SU-DHL-6 (cell line): ENCODE measurements around the gene MME.
A peak's percentile ranks its signal among the peaks of the same experiment; 100 is the strongest.
"Not testable (repeated sequence)": the region's sequence is repeated elsewhere in the genome, so short reads cannot be mapped to it uniquely, and the experiment has no call there.

Experiments used
- H2AFZ ChIP-seq: fragments of 200-600 bp; sonication (generic); 2 replicates; pipeline ENCODE4 v1.6.1; 2014; ENCODE audit warnings: low read depth, mild to moderate bottlenecking, moderate library complexity, mixed read lengths, antibody characterized with exemption, low read length; ENCODE audit not compliant: severe bottlenecking
- H3F3A ChIP-seq: fragments of 200-600 bp; shearing (Covaris generic); 2 replicates; pipeline ENCODE4 v1.6.0; 2016; ENCODE audit warnings: antibody characterized with exemption, mild to moderate bottlenecking; ENCODE audit not compliant: insufficient read depth
- H3K27ac ChIP-seq: fragments of 200-600 bp; sonication (generic); 2 replicates; pipeline ENCODE4 v1.5.1; 2016; ENCODE audit warnings: low read depth, mild to moderate bottlenecking, low read length, moderate library complexity, mixed read lengths
- H3K27me3 ChIP-seq: fragments of 200-600 bp; sonication (generic), shearing (Covaris generic); 2 replicates; pipeline ENCODE4 v1.6.0; 2014; ENCODE audit warnings: mild to moderate bottlenecking, low read length
- H3K36me3 ChIP-seq: fragments of 200-600 bp; sonication (generic); 2 replicates; pipeline ENCODE4 v1.6.1; 2014; ENCODE audit warnings: mild to moderate bottlenecking, low read length, mixed read lengths
- H3K4me2 ChIP-seq: fragments of 300-600, 200-600 bp; shearing (Covaris generic), sonication (generic); 2 replicates; pipeline ENCODE4 v1.6.0; 2014; ENCODE audit warnings: low read length, low read depth, mild to moderate bottlenecking; ENCODE audit not compliant: poor library complexity, severe bottlenecking
- H3K4me3 ChIP-seq: fragments of 200-600 bp; sonication (generic); 2 replicates; pipeline ENCODE4 v1.5.1; 2014; ENCODE audit warnings: antibody characterized with exemption, low read length, mild to moderate bottlenecking, mixed read lengths; ENCODE audit not compliant: insufficient read depth, poor library complexity, severe bottlenecking
- H3K79me2 ChIP-seq: fragments of 200-600 bp; sonication (generic); 2 replicates; pipeline ENCODE4 v1.6.1; 2014; ENCODE audit warnings: mild to moderate bottlenecking, low read length, moderate library complexity; ENCODE audit not compliant: insufficient read depth
- H3K9ac ChIP-seq: fragments of 200-600 bp; sonication (generic); 2 replicates; pipeline ENCODE4 v1.7.0; 2014; ENCODE audit warnings: mild to moderate bottlenecking, low read length
- H3K9me2 ChIP-seq: fragments of 200-600 bp; sonication (generic); replicated peaks from 2 replicates; pipeline ENCODE4 v1.6.1; 2014; ENCODE audit warnings: low read length; ENCODE audit not compliant: insufficient read depth
- H3K9me3 ChIP-seq: fragments of 200-600 bp; sonication (generic); 2 replicates; pipeline ENCODE4 v1.6.1; 2014; ENCODE audit warnings: low read length, mixed read lengths; ENCODE audit not compliant: insufficient read depth
- H4K20me1 ChIP-seq: fragments of 200-600 bp; sonication (generic); 2 replicates; pipeline ENCODE4 v1.6.1; 2014; ENCODE audit warnings: low read depth, mild to moderate bottlenecking, antibody characterized with exemption, low read length, moderate library complexity, mixed read lengths
- EZH2phosphoT487 ChIP-seq: fragments of 200-600 bp; sonication (generic), shearing (Covaris generic); conservative IDR thresholded peaks from 2 replicates; pipeline ENCODE4 v1.6.1; 2018; ENCODE audit warnings: mild to moderate bottlenecking, antibody characterized with exemption, low read length, moderate library complexity, mixed read lengths
- TF ChIP-seq, protein P1 (sequence below): fragments of 200-600 bp; sonication (generic); IDR thresholded peaks from one replicate; pipeline ENCODE4 v1.5.1; 2017; ENCODE audit warnings: antibody characterized with exemption, mild to moderate bottlenecking, low read length, moderate library complexity; ENCODE audit not compliant: insufficient read depth, poor library complexity, severe bottlenecking

Gene MME

DNA sequence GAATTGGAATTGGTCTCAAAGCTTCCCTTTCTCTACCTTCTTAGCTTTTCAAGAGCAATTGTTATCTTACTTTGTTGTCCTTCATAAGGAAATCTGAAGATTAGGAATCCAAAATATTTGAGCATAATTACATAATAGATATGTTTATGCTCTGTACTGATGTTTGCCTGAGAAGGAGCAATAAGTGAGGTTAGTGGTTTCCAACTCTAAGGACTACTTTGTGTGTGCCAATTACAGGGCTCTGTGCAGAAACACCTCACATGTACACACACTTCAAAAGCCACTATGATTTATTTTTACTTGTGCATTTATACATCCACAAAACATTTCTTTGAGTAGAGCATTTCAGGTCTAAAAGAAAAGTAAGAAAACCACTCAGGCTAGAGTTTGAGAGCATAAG, 49.9 kb downstream of the MME start:
- Histone ChIP-seq H3K9me3 (no peaks in the 10 kb centered on the region), H3K27ac (peak overlapping the region; percentile 13; the same call in 1 of the 2 replicates), H4K20me1 (no peaks in the 10 kb centered on the region), H3K27me3 (no peaks in the 10 kb centered on the region), H3K79me2 (peaks cover 6% of the 10 kb centered on the region; the same call in 1 of the 2 replicates), H3K9ac (no peak overlapping the region), H3K4me3 (no peak overlapping the region), H3K9me2 (no peaks in the 10 kb centered on the region), H3K36me3 (peaks cover 43% of the 10 kb centered on the region; the same call in 1 of the 2 replicates), H3K4me2 (no peak overlapping the region), H2AFZ (no peak overlapping the region), H3F3A (no peaks in the 10 kb centered on the region)
- TF ChIP-seq, protein P1, sequence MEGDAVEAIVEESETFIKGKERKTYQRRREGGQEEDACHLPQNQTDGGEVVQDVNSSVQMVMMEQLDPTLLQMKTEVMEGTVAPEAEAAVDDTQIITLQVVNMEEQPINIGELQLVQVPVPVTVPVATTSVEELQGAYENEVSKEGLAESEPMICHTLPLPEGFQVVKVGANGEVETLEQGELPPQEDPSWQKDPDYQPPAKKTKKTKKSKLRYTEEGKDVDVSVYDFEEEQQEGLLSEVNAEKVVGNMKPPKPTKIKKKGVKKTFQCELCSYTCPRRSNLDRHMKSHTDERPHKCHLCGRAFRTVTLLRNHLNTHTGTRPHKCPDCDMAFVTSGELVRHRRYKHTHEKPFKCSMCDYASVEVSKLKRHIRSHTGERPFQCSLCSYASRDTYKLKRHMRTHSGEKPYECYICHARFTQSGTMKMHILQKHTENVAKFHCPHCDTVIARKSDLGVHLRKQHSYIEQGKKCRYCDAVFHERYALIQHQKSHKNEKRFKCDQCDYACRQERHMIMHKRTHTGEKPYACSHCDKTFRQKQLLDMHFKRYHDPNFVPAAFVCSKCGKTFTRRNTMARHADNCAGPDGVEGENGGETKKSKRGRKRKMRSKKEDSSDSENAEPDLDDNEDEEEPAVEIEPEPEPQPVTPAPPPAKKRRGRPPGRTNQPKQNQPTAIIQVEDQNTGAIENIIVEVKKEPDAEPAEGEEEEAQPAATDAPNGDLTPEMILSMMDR = no peak
- TF ChIP-seq EZH2phosphoT487 = no peak

DNA sequence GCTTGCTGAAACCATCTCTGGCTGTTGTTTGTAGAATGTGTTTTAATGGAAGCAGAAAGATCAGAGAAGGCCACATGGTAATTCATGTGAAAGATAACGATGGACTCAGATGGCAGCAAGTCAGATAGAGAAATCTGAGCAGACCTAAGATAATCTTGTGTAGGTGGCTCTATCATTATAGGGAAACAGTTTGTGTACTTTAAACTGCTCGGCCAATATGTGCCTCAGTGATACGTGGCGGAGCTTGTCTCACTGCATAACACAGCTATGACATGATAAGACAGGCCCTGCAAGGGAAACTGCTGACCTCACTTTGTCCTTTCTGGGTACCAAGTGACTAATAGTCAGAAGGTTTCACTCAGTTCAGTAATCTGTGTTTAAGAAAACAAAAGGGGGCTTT, 51.0 kb downstream of the MME start:
- Histone ChIP-seq H3K79me2 (peaks cover 12% of the 10 kb centered on the region; the same call in 1 of the 2 replicates), H3K36me3 (peaks cover 45% of the 10 kb centered on the region; the same call in 1 of the 2 replicates), H3F3A (no peaks in the 10 kb centered on the region), H3K9me2 (no peaks in the 10 kb centered on the region), H3K27ac (no peak overlapping the region), H3K4me2 (no peak overlapping the region), H3K9me3 (no peaks in the 10 kb centered on the region), H3K27me3 (no peaks in the 10 kb centered on the region), H3K4me3 (no peak overlapping the region), H4K20me1 (no peaks in the 10 kb centered on the region), H2AFZ (no peak overlapping the region), H3K9ac (no peak overlapping the region)
- TF ChIP-seq EZH2phosphoT487 = no peak
- TF ChIP-seq, protein P1 = no peak

DNA sequence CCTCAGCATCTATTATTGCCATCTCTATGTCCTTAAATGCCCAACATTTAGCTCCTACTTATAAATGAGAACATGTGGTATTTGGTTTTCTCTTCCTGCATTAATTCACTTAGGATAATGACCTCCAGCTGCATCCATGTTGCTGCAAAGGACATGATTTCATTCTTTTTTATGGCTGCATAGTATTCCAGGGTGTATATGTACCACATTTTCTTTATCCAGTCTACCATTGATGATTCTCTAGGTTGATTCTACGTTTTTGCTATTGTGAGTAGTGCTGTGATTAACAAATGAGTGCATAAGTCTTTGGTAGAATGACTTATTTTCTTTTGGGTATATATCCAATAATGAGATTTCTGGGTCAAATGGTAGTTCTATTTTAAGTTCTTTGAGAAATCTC, 54.2 kb downstream of the MME start:
- H3K9me3 ChIP-seq, H2AFZ ChIP-seq, H3F3A ChIP-seq, H3K9me2 ChIP-seq, H3K27ac ChIP-seq, H3K4me3 ChIP-seq, H3K27me3 ChIP-seq, H4K20me1 ChIP-seq, H3K4me2 ChIP-seq, H3K9ac ChIP-seq: not testable (repeated sequence)
- Histone ChIP-seq H3K36me3 (peaks cover 55% of the 10 kb centered on the region; the same call in 1 of the 2 replicates), H3K79me2 (peaks cover 12% of the 10 kb centered on the region; the same call in 1 of the 2 replicates)

DNA sequence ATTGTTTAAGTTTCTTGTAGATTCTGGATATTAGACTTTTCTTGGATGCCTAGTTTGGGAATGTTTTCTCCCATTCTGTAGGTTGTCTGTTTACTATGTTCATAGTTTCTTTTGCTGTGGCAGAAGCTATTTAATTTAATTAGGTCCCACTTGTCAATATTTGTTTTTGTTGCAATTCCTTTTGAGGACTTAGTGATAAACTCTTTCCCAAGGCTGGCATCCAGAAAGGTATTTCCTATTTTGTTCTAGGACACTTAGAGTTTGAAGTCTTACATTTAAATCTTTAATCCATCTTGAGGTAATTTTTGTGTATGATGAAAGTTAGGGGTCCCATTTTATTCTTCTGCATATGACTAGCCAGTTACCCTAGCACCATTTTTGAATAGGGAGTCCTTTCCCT, 54.9 kb downstream of the MME start:
- Histone ChIP-seq H3K27ac (no peak overlapping the region), H3K27me3 (no peaks in the 10 kb centered on the region), H3K9me3 (no peaks in the 10 kb centered on the region), H3K4me3 (no peak overlapping the region), H3K79me2 (peaks cover 12% of the 10 kb centered on the region; the same call in 1 of the 2 replicates), H3K9me2 (no peaks in the 10 kb centered on the region), H4K20me1 (no peaks in the 10 kb centered on the region), H3F3A (no peaks in the 10 kb centered on the region), H3K9ac (no peak overlapping the region), H2AFZ (no peak overlapping the region), H3K36me3 (peaks cover 53% of the 10 kb centered on the region; the same call in 1 of the 2 replicates), H3K4me2 (no peak overlapping the region)
- TF ChIP-seq EZH2phosphoT487 = no peak
- TF ChIP-seq, protein P1 = no peak
